WTC11 (cell line): ENCODE data around the gene TMEM72. TPM values are rescaled to one million over a fixed set of nuclear protein-coding genes. Genes with fewer than 3 reads are reported as not detected.

Experiments
- ATAC-seq: fragments of 200-7000 bp; cut with Tn5 transposase; 2 replicates; pipeline ENCODE4 v1.10.0; 2021; ENCODE audit warnings: mild to moderate bottlenecking, moderate library complexity
- CTCF ChIA-PET: fragments of 300-600 bp; sonication (Branson Sonifier 250); formaldehyde crosslinking; loops from one replicate; lab custom pipeline; 2021; ENCODE audit warnings: antibody characterized with exemption; lab: Charles Lee
- POLR2A ChIA-PET: fragments of 350-600 bp; sonication (Branson Sonifier 250); formaldehyde crosslinking; loops from one replicate; lab custom pipeline; 2021; ENCODE audit warnings: antibody characterized with exemption; lab: Charles Lee
- DNase-seq: peaks from one replicate; pipeline ENCODE4 v3.0.0; 2021; ENCODE audit warnings: low spot score
- H3K27ac Mint-ChIP-seq: 2 replicates; pipeline ENCODE4 v1.8.0; 2021; ENCODE audit warnings: mixed read lengths
- H3K27me3 Mint-ChIP-seq: 2 replicates; pipeline ENCODE4 v1.8.0; 2021; ENCODE audit warnings: low read depth, mild to moderate bottlenecking, moderate library complexity, mixed read lengths
- H3K36me3 Mint-ChIP-seq: 2 replicates; pipeline ENCODE4 v1.8.0; 2021; ENCODE audit warnings: mixed read lengths
- H3K4me1 Mint-ChIP-seq: 2 replicates; pipeline ENCODE4 v1.8.0; 2022; ENCODE audit warnings: mixed read lengths
- H3K4me3 Mint-ChIP-seq: 2 replicates; pipeline ENCODE4 v1.8.0; 2021; ENCODE audit warnings: mild to moderate bottlenecking, moderate library complexity, mixed read lengths
- H3K9me3 Mint-ChIP-seq: 2 replicates; pipeline ENCODE4 v1.8.0; 2021; ENCODE audit warnings: mixed read lengths
- ATF2 ChIP-seq: sonication (generic); formaldehyde crosslinking; IDR thresholded peaks from 2 replicates; pipeline ENCODE4 v1.8.1; 2022; ENCODE audit warnings: low read depth, missing genetic modification reagents, borderline replicate concordance
- CBFB ChIP-seq: sonication (generic); formaldehyde crosslinking; IDR thresholded peaks from 2 replicates; pipeline ENCODE4 v1.8.1; 2022; ENCODE audit warnings: mild to moderate bottlenecking, low read depth, missing genetic modification reagents
- CDX4 ChIP-seq: fragments of 250-450 bp; sonication (Bioruptor Pico); IDR thresholded peaks from 2 replicates; pipeline ENCODE4 v1.9.0; 2021; ENCODE audit warnings: moderate library complexity, mild to moderate bottlenecking, inconsistent platforms, borderline replicate concordance
- CREM ChIP-seq: sonication (generic); formaldehyde crosslinking; IDR thresholded peaks from 2 replicates; pipeline ENCODE4 v1.8.1; 2022; ENCODE audit warnings: mild to moderate bottlenecking, missing genetic modification reagents, moderate library complexity
- ESRRA ChIP-seq: sonication (generic); formaldehyde crosslinking; IDR thresholded peaks from 2 replicates; pipeline ENCODE4 v1.8.1; 2022; ENCODE audit warnings: mild to moderate bottlenecking, missing genetic modification reagents, borderline replicate concordance
- HMGA2 ChIP-seq: fragments of 250-450 bp; sonication (Bioruptor Pico); IDR thresholded peaks from 2 replicates; pipeline ENCODE4 v1.4.0; 2021; ENCODE audit warnings: mild to moderate bottlenecking, moderate library complexity
- MYBL2 ChIP-seq: sonication (generic); formaldehyde crosslinking; IDR thresholded peaks from 2 replicates; pipeline ENCODE4 v1.8.1; 2023; ENCODE audit warnings: mild to moderate bottlenecking, moderate library complexity, missing genetic modification reagents
- SMAD3 ChIP-seq: sonication (generic); formaldehyde crosslinking; IDR thresholded peaks from 2 replicates; pipeline ENCODE4 v1.8.0; 2022; ENCODE audit warnings: missing genetic modification reagents, mild to moderate bottlenecking, borderline replicate concordance
- ZNF121 ChIP-seq: sonication (generic); formaldehyde crosslinking; IDR thresholded peaks from 2 replicates; pipeline ENCODE4 v1.8.0; 2023; ENCODE audit warnings: missing genetic modification reagents
- ZNF232 ChIP-seq: sonication (generic); formaldehyde crosslinking; IDR thresholded peaks from 2 replicates; pipeline ENCODE4 v1.8.0; 2022; ENCODE audit warnings: mild to moderate bottlenecking, missing genetic modification reagents
- ZNF671 ChIP-seq: fragments of 250-450 bp; sonication (Bioruptor Pico); IDR thresholded peaks from 2 replicates; pipeline ENCODE4 v1.8.0; 2021; ENCODE audit warnings: mild to moderate bottlenecking
- total RNA-seq: library from RNA; stranded (reverse); gene quantifications from 3 replicates; pipeline ENCODE4 v1.2.3, GENCODE V29; 2021
- TF ChIP-seq, protein P1 (sequence below): sonication (generic); formaldehyde crosslinking; IDR thresholded peaks from 2 replicates; pipeline ENCODE4 v1.8.1; 2023; ENCODE audit warnings: mild to moderate bottlenecking, missing genetic modification reagents
- TF ChIP-seq, protein P2 (sequence below): sonication (generic); formaldehyde crosslinking; IDR thresholded peaks from 2 replicates; pipeline ENCODE4 v1.8.0; 2023; ENCODE audit warnings: missing genetic modification reagents, mild to moderate bottlenecking, borderline replicate concordance
- TF ChIP-seq, protein P3 (sequence below): sonication (generic); formaldehyde crosslinking; conservative IDR thresholded peaks from 2 replicates; pipeline ENCODE4 v1.8.1; 2023; ENCODE audit warnings: mild to moderate bottlenecking, low read depth, missing genetic modification reagents, moderate library complexity
- TF ChIP-seq, protein P4 (sequence below): sonication (generic); formaldehyde crosslinking; IDR thresholded peaks from 2 replicates; pipeline ENCODE4 v1.8.0; 2023; ENCODE audit warnings: missing genetic modification reagents
- TF ChIP-seq, protein P5 (sequence below): sonication (generic); formaldehyde crosslinking; IDR thresholded peaks from 2 replicates; pipeline ENCODE4 v1.8.1; 2023; ENCODE audit warnings: mild to moderate bottlenecking, missing genetic modification reagents

Gene TMEM72
- total RNA-seq, 1 experiment from 2014 or later, result not detected

DNA sequence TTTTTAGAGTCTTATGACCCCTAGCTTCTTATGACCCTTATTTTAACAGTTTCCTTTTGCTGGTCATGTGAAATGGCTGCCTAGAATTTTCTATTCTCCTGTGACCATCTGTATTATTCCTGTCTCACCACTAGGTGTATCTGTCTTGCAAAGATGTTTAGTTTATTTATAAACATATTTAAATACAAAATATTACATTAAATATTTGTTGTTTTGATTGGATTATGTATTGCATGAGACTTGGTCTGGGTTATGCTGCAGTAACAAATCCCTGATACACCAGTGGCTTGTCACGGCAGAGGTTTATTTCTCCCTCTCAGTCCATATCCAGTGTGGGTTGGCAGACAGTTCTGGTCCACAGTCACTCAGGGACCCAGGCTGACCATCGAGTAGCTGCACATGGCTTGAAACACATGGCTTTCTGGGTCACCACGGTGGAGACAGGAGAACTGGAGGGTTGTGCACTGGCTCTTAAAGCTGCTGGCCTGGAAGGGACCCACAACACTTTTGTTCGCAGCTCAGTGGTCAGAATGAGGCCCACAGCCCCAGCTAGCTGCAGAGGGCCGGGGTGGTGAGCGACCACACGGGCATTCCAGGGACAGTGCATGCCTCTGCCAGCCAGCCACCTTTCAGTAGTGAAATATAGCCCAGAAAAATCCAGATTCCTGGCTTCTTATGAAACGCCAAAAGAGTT is 55.8 kb downstream of the TMEM72 start (continued):
- TF ChIP-seq HMGA2 (CRISPR knock-in tag), result no peak
- no peak for TF ChIP-seq SMAD3 (CRISPR knock-in tag)
- no peak for TF ChIP-seq MYBL2
- no peak for TF ChIP-seq ATF2
- no peak for TF ChIP-seq CDX4 (CRISPR knock-in tag)
- TF ChIP-seq, protein P1, sequence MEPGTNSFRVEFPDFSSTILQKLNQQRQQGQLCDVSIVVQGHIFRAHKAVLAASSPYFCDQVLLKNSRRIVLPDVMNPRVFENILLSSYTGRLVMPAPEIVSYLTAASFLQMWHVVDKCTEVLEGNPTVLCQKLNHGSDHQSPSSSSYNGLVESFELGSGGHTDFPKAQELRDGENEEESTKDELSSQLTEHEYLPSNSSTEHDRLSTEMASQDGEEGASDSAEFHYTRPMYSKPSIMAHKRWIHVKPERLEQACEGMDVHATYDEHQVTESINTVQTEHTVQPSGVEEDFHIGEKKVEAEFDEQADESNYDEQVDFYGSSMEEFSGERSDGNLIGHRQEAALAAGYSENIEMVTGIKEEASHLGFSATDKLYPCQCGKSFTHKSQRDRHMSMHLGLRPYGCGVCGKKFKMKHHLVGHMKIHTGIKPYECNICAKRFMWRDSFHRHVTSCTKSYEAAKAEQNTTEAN (CRISPR knock-in tag), result no peak
- TF ChIP-seq ZNF671 (CRISPR knock-in tag), result no peak

DNA sequence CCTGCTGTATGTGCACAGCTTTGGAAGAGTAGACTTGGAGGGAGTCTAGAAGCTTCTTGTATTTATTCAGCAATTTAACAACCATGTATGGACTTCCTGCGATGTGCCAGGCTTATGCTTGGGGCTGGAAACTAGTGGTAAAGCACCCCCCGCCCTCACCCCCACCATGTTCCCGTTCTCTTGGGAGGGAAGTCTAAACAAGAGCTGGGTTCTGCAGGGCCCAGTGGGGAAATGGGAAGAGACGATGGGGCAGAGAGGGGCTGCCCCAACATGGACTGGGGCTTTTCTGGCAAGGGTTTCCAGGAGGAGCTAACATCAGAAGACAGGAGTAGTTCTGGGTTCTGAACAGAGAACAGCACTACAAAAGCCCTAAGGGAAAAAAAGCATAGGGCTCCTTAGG is 56.5 kb downstream of the TMEM72 start:
- DNase-seq, result no peak
- Mint-ChIP-seq H3K4me1 (peaks cover 62% of the 10 kb centered on the region), H3K4me3 (no peak overlapping the region), H3K27me3 (no peaks in the 10 kb centered on the region), H3K27ac (no peak overlapping the region), H3K9me3 (no peaks in the 10 kb centered on the region), H3K36me3 (peaks cover 28% of the 10 kb centered on the region)
- ChIA-PET POLR2A (interaction anchor here (1.5 kb wide), 1 partner anchor 11 kb away, joined by 5 read pairs; the partner anchor contains the start of gene DEPP1), CTCF (interaction anchor here (0.7 to 2.1 kb wide), 7 partner anchors 12 to 35 kb away, joined by 3 to 11 read pairs (median 3); no protein-coding TSS in a partner anchor)
- TF ChIP-seq, protein P2, sequence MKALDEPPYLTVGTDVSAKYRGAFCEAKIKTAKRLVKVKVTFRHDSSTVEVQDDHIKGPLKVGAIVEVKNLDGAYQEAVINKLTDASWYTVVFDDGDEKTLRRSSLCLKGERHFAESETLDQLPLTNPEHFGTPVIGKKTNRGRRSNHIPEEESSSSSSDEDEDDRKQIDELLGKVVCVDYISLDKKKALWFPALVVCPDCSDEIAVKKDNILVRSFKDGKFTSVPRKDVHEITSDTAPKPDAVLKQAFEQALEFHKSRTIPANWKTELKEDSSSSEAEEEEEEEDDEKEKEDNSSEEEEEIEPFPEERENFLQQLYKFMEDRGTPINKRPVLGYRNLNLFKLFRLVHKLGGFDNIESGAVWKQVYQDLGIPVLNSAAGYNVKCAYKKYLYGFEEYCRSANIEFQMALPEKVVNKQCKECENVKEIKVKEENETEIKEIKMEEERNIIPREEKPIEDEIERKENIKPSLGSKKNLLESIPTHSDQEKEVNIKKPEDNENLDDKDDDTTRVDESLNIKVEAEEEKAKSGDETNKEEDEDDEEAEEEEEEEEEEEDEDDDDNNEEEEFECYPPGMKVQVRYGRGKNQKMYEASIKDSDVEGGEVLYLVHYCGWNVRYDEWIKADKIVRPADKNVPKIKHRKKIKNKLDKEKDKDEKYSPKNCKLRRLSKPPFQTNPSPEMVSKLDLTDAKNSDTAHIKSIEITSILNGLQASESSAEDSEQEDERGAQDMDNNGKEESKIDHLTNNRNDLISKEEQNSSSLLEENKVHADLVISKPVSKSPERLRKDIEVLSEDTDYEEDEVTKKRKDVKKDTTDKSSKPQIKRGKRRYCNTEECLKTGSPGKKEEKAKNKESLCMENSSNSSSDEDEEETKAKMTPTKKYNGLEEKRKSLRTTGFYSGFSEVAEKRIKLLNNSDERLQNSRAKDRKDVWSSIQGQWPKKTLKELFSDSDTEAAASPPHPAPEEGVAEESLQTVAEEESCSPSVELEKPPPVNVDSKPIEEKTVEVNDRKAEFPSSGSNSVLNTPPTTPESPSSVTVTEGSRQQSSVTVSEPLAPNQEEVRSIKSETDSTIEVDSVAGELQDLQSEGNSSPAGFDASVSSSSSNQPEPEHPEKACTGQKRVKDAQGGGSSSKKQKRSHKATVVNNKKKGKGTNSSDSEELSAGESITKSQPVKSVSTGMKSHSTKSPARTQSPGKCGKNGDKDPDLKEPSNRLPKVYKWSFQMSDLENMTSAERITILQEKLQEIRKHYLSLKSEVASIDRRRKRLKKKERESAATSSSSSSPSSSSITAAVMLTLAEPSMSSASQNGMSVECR (CRISPR knock-in tag), result no peak
- TF ChIP-seq CBFB (CRISPR knock-in tag) (no peak), ZNF232 (CRISPR knock-in tag) (no peak), HMGA2 (CRISPR knock-in tag) (no peak), ZNF121 (CRISPR knock-in tag) (no peak), CREM (CRISPR knock-in tag) (no peak), ESRRA (CRISPR knock-in tag) (no peak)
- TF ChIP-seq, protein P3, sequence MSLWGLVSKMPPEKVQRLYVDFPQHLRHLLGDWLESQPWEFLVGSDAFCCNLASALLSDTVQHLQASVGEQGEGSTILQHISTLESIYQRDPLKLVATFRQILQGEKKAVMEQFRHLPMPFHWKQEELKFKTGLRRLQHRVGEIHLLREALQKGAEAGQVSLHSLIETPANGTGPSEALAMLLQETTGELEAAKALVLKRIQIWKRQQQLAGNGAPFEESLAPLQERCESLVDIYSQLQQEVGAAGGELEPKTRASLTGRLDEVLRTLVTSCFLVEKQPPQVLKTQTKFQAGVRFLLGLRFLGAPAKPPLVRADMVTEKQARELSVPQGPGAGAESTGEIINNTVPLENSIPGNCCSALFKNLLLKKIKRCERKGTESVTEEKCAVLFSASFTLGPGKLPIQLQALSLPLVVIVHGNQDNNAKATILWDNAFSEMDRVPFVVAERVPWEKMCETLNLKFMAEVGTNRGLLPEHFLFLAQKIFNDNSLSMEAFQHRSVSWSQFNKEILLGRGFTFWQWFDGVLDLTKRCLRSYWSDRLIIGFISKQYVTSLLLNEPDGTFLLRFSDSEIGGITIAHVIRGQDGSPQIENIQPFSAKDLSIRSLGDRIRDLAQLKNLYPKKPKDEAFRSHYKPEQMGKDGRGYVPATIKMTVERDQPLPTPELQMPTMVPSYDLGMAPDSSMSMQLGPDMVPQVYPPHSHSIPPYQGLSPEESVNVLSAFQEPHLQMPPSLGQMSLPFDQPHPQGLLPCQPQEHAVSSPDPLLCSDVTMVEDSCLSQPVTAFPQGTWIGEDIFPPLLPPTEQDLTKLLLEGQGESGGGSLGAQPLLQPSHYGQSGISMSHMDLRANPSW, result no peak
- TF ChIP-seq, protein P4, sequence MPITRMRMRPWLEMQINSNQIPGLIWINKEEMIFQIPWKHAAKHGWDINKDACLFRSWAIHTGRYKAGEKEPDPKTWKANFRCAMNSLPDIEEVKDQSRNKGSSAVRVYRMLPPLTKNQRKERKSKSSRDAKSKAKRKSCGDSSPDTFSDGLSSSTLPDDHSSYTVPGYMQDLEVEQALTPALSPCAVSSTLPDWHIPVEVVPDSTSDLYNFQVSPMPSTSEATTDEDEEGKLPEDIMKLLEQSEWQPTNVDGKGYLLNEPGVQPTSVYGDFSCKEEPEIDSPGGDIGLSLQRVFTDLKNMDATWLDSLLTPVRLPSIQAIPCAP (CRISPR knock-in tag), result no peak
- TF ChIP-seq, protein P5, sequence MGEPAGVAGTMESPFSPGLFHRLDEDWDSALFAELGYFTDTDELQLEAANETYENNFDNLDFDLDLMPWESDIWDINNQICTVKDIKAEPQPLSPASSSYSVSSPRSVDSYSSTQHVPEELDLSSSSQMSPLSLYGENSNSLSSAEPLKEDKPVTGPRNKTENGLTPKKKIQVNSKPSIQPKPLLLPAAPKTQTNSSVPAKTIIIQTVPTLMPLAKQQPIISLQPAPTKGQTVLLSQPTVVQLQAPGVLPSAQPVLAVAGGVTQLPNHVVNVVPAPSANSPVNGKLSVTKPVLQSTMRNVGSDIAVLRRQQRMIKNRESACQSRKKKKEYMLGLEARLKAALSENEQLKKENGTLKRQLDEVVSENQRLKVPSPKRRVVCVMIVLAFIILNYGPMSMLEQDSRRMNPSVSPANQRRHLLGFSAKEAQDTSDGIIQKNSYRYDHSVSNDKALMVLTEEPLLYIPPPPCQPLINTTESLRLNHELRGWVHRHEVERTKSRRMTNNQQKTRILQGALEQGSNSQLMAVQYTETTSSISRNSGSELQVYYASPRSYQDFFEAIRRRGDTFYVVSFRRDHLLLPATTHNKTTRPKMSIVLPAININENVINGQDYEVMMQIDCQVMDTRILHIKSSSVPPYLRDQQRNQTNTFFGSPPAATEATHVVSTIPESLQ (CRISPR knock-in tag), result no peak
- no peak for ATAC-seq
